Tibial nerve (tissue), 4 donors: ENCODE results near the gene GADD45A. TPM values are rescaled to one million over a fixed set of nuclear protein-coding genes. Genes with fewer than 3 reads are reported as not detected.

Experiments
- DNase-seq, 2 donors: peaks; one replicate each; pipeline ENCODE4 v3.0.0-alpha.2; 2019; ENCODE audit warnings: low spot score in 2 of 2
- H3K27ac ChIP-seq, 4 donors: fragments of 200-600 bp; sonication (generic) in 3 of 4; one replicate each; pipeline ENCODE4 v1.5.1; 2017 to 2019; ENCODE audit warnings: mild to moderate bottlenecking in 1 of 4
- H3K27me3 ChIP-seq, 2 donors: fragments of 200-600 bp; sonication (generic) in 1 of 2; one replicate each; pipeline versions ENCODE4 v1.5.1 to v1.6.0; 2017 to 2019
- H3K36me3 ChIP-seq, 3 donors: fragments of 200-600 bp; sonication (generic); one replicate each; pipeline ENCODE4 v1.5.1; 2018 to 2019
- H3K4me1 ChIP-seq, 4 donors: fragments of 200-600 bp; sonication (generic) in 3 of 4; one replicate each; pipeline ENCODE4 v1.5.1; 2017 to 2019
- H3K4me3 ChIP-seq, 4 donors: fragments of 200-600 bp; sonication (generic) in 3 of 4; one replicate each; pipeline ENCODE4 v1.5.1; 2017 to 2019; ENCODE audit warnings: mild to moderate bottlenecking in 1 of 4, moderate library complexity in 1 of 4
- H3K9me3 ChIP-seq, 4 donors: fragments of 200-600 bp; sonication (generic) in 3 of 4; one replicate each; pipeline ENCODE4 v1.5.1; 2017 to 2019
- CTCF ChIP-seq, 5 experiments: fragments of 200-600 bp in 3 of 5; fragments of 450-650 bp in 2 of 5; sonication (generic) in 3 of 5; IDR thresholded peaks; one replicate each; pipeline ENCODE4 v1.5.1; 2016 to 2019; ENCODE audit warnings: antibody characterized with exemption in 5 of 5, mild to moderate bottlenecking in 3 of 5, moderate library complexity in 2 of 5
- EP300 ChIP-seq, 2 donors: sonication (generic); formaldehyde crosslinking; IDR thresholded peaks; one replicate each; pipeline ENCODE4 v1.6.1; 2017; ENCODE audit warnings: antibody characterized with exemption in 2 of 2, mild to moderate bottlenecking in 1 of 2
- POLR2A ChIP-seq, 2 donors: fragments of 450-650 bp; IDR thresholded peaks; one replicate each; pipeline ENCODE4 v1.6.1; 2017; ENCODE audit warnings: antibody characterized with exemption in 2 of 2, mild to moderate bottlenecking in 2 of 2, moderate library complexity in 2 of 2
- WGBS, 2 donors: methylation state at CpG; one replicate each; pipeline ENCODE4 v1.1.5; 2018; 5-methylcytosine and 5-hydroxymethylcytosine counted together
- total RNA-seq, 4 donors: library from RNA; depleted of rRNA; stranded (reverse); fragments of >200 nt; gene quantifications; one replicate each; pipeline ENCODE4 v1.1.0, GENCODE V29; 2016

GADD45A gene
- total RNA-seq, 4 donors from 2014 or later: 53.1 to 95.4 (median 72.9) TPM

- no peaks in the 10 kb centered on the region for H3K36me3 ChIP-seq
- no peak overlapping the region for H3K4me3 ChIP-seq
- 36 to 41% methylated on average over 1 of the region's 1 CpG for WGBS, 2 donors
- no peak for DNase-seq
- TF ChIP-seq EP300 (IDR thresholded peaks at IDR 0.05): no peak
- no peak for TF ChIP-seq CTCF (IDR thresholded peaks at IDR 0.05)
- no peak for TF ChIP-seq POLR2A (IDR thresholded peaks at IDR 0.05)
- H3K4me1 ChIP-seq: no peaks in the 10 kb centered on the region
- H3K27ac ChIP-seq: no peak overlapping the region
- H3K9me3 ChIP-seq: no peaks in the 10 kb centered on the region
- H3K27me3 ChIP-seq: no peaks in the 10 kb centered on the region
Observed at GRCh38 chr1:67668660-67669059, 16.3 kb upstream of the GADD45A start.

GRCh38 chr1:67672260-67672803 lies 12.7 kb upstream of the GADD45A start:
- no peak for DNase-seq
- no peaks in the 10 kb centered on the region for H3K27me3 ChIP-seq
- no peak overlapping the region for H3K27ac ChIP-seq
- no peaks in the 10 kb centered on the region for H3K36me3 ChIP-seq
- no peak overlapping the region for H3K4me3 ChIP-seq
- peaks cover 0 to 12% (median 0%) of the 10 kb centered on the region in 4 donors for H3K4me1 ChIP-seq
- TF ChIP-seq POLR2A (IDR thresholded peaks at IDR 0.05): no peak
- no peak for TF ChIP-seq EP300 (IDR thresholded peaks at IDR 0.05)
- no peak for TF ChIP-seq CTCF (IDR thresholded peaks at IDR 0.05)
- 96 to 98% methylated on average over 1 of the region's 1 CpG for WGBS, 2 donors
- no peaks in the 10 kb centered on the region for H3K9me3 ChIP-seq

GRCh38 chr1:67673468-67674201 lies 11.4 kb upstream of the GADD45A start:
- TF ChIP-seq EP300 (IDR thresholded peaks at IDR 0.05): no peak
- no peak for TF ChIP-seq CTCF (IDR thresholded peaks at IDR 0.05)
- TF ChIP-seq POLR2A (IDR thresholded peaks at IDR 0.05): no peak
- Histone ChIP-seq H3K27ac (peak overlapping the region in 1 of 4 donors; percentile 50), H3K36me3 (no peaks in the 10 kb centered on the region), H3K4me3 (no peak overlapping the region), H3K4me1 (peaks cover 0 to 12% (median 0%) of the 10 kb centered on the region in 4 donors), H3K27me3 (no peaks in the 10 kb centered on the region), H3K9me3 (no peaks in the 10 kb centered on the region)
- 89 to 97% methylated on average over 1 of the region's 1 CpG for WGBS, 2 donors
- DNase-seq: no peak

- Histone ChIP-seq H3K4me1 (peaks cover 0 to 12% (median 0%) of the 10 kb centered on the region in 4 donors), H3K36me3 (no peaks in the 10 kb centered on the region), H3K9me3 (no peaks in the 10 kb centered on the region), H3K27me3 (no peaks in the 10 kb centered on the region), H3K27ac (peak overlapping the region in 2 of 4 donors; percentile 36 to 50), H3K4me3 (no peak overlapping the region)
- WGBS, 2 donors: 27 to 34% methylated on average over 4 of the region's 4 CpGs
- TF ChIP-seq POLR2A (IDR thresholded peaks at IDR 0.05): no peak
- peak in 1 of 2 donors; percentile 35 for TF ChIP-seq EP300 (IDR thresholded peaks at IDR 0.05)
- peak in 1 of 2 donors; percentile 17 for DNase-seq
Observed at GRCh38 chr1:67674260-67675011, 10.6 kb upstream of the GADD45A start.

- H3K4me1 ChIP-seq: peaks cover 0 to 12% (median 0%) of the 10 kb centered on the region in 4 donors
- H3K36me3 ChIP-seq: no peaks in the 10 kb centered on the region
- TF ChIP-seq POLR2A (IDR thresholded peaks at IDR 0.05) (no peak), EP300 (IDR thresholded peaks at IDR 0.05) (no peak), CTCF (IDR thresholded peaks at IDR 0.05) (no peak)
- H3K4me3 ChIP-seq: no peak overlapping the region
- no peak overlapping the region for H3K27ac ChIP-seq
- H3K9me3 ChIP-seq: no peaks in the 10 kb centered on the region
- H3K27me3 ChIP-seq: no peaks in the 10 kb centered on the region
- 78 to 82% methylated on average over 2 of the region's 2 CpGs for whole genome bisulfite sequencing, 2 donors
- DNase-seq: no peak
Observed at GRCh38 chr1:67675800-67676199, 9.2 kb upstream of the GADD45A start.
